Measurements from ENCODE around the gene EXOC3L1.

GRCh38 chr16:67201411-67202345 lies 11.7 kb upstream of the EXOC3L1 start:
- TF ChIP-seq CTCF (conservative IDR thresholded peaks at IDR 0.05) (no peak), EZH2 (IDR thresholded peaks at IDR 0.05; ENCODE audit: low read depth) (no peak)

All from PC-9 (cell line).